ENCODE data around the gene LMF2.

Gene LMF2

DNA sequence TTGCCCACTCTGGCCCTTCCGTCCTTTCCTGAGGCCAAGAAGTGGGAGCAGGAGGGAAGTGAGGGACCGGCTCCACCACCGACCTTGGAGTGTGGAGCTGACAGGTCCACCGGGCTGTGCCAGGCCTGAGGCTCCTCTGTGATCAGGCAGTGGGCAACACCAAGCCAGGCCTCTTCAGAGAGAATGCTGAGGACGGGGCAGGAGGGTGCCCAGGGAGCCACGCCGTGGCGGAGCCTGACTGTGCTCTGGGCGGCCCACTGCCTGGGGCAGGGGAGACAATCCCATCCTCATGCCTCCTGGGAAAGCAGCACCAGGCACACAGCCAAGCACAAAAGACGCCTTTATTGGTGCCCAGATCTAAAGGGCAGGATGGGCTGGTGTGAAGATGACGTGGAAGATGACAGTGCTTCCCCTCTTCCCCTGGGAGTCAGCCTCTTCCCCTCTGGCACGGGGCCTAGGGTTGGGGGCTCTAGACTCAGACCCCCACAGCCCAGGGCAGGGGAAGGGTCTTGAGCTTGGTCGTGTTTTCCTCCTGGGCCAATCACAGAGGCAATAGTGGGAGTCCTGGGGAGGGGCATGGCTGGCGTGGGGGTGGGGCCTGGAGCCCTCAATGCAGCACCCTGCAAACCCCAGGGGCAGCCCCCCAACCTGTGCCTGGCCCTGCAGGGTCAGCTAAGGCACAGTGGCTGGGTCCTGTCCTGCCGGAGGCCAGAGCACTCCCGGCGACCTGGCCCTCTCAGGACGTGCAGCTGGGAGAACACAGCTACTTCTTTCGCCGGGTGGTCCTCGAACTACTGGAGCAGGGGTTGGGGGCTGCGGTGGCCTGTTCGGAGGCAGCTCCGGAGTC, 4.7 kb downstream of the LMF2 start:
- no peak for DNase-seq (ENCODE audit: low read depth)

DNA sequence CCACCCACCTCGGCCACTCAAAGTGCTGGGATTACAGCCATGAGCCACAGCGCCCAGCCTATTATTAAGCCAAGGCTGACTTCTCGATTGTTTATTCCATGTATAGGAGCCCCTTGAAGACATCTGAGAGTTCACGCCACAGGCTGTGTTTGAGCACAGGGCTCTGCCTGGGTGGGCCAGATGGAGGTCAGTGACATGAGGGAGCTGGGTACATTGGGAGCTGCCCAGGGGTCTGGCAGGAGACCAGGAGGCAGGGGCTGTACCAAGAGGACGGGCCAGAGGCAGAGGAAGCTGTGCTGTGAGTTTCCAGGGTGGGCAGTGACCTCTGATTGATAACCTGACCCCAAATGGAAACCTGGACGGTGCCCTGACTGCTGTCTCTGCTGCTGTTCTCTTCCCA, 5.4 kb downstream of the LMF2 start:
- DNase-seq (ENCODE audit: low read depth), result no peak

DNA sequence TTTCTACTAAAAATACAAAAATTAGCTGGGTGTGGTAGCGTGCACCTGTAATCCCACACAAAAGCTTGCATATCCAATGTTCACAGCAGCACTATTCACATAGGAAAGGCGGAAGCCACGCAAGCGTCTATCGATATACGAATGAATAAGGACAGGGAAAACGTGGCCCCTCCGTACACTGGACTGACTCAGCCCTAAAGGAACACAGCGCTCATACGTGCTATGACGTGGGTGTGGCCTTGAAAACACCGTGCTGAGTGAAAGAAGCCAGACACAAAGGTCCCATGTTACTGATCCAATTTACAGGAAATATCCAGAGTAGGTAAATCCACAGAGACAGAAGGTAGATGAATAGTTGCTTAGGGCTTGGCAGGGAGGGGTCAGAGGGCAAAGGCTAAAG, 7.0 kb downstream of the LMF2 start:
- DNase-seq (ENCODE audit: low read depth), result no peak

DNA sequence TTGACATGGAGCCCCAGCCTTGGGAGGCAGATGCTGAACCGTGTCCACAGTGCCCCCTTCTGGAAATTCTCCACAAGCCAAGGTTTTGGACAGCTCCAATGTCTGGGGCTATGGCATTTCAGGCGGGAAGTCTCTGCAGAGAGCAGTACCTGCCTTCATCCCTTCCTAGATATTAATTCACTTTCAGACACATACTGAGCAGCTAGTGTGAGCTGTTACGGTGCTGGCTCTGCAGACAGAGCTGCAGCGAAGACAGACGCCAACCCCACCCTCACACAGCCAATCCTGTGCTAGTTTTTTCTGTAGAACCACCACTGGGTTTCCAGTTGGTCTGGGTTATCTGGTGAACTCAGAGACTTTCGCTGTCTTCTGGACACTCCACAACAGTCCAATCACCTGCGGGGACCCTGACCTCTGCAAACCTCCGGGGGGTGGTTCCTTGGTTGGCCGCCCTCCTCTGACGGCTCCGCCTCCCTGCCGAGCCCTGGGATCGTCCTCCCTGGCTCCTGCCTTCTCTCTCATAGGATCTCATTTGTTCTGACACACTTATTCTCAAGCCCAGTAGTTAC, 9.1 kb downstream of the LMF2 start:
- peak; percentile 29 for DNase-seq (ENCODE audit: low read depth)

DNA sequence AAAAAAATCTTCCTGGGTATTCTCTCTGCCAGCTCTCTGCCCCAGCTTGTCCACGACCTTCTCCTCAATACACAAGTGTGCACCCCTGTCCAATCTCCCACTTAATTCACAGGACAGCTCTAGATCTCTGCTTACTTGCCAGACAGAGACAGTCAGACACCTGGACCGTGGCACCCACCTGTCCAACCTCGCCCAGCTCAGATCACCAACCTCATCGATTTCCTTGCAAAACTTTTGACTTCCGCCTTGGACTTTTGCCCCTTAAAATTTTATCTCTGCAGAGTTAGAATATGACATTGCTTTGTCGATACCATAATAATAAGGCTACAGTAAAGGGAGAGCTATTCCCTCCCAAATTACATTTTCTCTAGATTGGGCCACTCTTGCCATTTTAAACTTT, 10.4 kb downstream of the LMF2 start:
- DNase-seq (ENCODE audit: low read depth), result no peak

DNA sequence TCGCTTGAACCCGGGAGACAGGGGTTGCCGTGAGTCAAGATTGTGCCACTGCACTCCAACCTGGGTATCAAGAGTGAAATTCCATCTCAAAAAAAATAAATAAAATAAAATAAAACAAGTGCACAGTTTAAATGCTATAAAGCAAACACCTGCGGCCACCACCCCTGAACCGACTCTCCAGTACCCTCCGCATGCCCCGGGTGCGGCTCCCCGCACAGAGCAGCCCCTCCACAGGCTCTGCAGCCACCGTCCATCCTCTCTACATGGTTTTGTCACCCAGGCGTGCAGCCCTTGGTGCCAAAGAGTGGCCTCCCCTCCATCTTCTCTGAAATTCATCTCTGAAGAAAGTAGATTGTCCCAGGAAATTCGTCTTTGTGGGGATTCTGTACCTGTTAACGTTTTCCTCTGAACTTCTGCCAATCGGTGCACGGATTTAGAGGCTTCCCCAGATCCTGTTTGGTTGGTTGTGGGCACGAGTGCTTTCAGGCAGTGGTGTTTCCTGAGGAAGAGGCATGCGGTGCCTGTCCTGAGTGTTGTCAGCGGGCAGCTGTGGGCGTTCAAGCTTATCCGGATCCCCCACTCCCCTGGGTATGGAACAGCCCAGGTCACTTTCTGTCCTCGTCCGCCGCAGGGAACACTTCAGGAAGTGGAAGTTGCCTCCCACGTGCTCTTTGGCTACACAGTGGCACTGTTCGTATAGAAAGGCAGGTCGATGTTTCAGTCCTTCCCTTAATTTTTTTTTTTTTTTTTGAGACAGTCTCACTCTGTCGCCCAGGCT, 16.8 kb downstream of the LMF2 start:
- DNase-seq (ENCODE audit: low read depth), result no peak

DNA sequence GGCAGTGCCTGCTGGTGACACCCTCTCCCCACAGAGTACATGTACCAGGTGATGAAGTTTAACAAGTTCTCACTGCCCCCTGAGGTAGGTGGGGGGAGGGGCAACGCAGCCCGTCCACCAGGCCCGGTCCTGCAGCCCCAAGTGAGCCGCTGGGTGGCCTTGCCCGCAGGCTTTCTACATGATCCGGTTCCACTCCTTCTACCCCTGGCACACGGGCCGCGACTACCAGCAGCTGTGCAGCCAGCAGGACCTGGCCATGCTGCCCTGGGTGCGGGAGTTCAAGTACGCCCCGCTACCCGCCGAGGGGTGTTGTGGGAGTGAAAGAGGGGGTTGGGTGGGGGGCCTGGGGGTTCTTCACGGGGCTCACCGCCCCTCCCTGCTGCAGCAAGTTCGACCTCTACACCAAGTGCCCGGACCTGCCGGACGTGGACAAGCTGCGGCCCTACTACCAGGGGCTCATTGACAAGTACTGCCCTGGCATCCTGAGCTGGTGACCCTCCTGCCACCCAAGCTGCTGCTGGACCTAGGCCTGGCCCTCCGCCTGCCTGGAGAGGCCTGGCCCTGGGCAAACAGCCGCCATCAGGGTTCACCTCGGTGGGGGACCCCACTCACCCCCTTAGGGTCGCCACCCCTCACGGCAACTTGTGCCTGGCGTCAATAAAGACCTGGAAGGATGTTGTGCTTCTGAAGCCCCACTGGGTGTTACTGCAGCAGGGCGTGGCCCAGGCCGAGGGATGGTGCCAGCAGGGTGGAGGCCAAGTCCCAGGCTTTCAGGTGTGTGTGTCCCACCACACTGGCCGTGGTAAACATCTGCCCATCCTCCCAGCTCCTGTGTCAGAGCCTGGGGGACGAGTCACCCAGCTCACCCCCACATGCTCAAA, 17.9 kb downstream of the LMF2 start:
- DNase-seq (ENCODE audit: low read depth), result no peak

DNA sequence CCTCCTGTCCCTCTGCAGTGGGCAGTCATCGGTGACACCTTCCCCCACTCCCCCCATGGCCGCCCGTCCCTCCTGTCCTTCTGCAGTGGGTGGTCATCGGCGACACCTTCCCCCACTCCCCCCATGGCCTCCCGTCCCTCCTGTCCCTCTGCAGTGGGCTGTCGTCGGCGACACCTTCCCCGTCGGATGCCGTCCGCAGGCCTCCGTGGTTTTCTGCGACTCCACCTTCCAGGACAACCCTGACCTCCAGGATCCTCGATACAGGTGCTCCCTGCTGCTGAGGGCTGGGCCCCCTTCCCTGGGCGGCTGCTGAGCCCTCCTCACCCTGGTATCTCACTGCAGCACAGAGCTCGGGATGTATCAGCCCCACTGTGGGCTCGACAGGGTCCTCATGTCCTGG, 18.6 kb downstream of the LMF2 start:
- DNase-seq (ENCODE audit: low read depth), result no peak

DNA sequence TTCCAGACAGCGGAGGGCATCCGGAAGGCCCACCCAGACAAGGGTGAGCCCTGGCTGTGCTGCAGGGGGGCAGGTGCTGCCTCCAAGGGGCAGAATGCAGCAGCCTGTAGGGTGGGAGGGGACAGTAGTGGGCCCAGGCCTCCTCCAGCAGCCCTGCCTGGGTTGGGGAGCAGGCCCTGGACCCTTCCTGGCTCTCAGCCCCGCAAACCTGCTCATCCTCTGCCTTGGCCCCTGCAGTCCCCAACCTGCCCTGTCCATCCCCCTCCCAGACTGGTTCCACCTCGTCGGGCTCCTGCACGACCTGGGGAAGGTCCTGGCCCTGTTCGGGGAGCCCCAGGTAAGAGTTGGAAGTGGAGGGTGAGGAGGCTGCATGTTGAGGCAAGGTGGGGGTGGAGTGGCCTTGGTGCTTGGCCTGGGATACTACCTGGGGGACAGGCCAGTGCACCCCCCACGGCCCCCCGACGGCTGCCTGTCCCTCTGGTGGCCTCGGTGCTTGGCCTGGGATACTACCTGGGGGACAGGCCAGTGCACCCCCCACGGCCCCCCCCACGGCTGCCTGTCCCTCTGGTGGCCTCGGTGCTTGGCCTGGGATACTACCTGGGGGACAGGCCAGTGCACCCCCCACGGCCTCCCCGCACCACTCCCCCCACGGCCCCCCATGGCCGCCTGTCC, 19.4 kb downstream of the LMF2 start:
- DNase-seq (ENCODE audit: low read depth), result no peak

DNA sequence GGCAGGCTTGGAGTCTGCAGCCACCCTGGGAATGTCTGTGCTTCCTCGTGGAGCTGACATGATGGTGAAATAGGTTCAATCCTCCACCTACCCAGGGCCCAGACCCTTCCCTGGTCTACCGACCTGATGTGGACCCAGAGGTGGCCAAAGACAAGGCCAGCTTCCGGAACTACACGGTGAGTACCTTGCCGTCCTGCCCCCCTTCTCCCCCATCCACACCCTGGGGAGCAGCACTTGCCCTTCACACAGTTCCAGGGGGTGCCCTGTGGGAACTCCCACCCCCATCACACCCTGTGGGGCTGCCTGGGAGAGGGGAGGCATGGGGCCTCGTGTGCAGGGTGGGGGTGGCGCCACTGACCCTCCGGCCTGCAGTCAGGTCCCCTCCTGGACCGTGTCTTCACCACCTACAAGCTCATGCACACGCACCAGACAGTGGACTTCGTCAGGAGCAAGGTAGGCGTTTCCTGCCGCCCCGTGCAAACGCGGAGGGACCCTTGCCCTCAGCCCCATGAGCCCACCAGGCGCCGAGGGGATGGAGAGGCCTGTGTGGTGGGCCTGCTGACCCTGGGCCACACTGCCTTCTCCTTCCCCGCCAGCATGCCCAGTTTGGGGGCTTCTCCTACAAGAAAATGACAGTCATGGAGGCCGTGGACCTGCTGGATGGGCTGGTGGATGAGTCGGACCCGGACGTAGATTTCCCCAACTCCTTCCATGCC, 20.1 kb downstream of the LMF2 start:
- DNase-seq (ENCODE audit: low read depth), result no peak

DNA sequence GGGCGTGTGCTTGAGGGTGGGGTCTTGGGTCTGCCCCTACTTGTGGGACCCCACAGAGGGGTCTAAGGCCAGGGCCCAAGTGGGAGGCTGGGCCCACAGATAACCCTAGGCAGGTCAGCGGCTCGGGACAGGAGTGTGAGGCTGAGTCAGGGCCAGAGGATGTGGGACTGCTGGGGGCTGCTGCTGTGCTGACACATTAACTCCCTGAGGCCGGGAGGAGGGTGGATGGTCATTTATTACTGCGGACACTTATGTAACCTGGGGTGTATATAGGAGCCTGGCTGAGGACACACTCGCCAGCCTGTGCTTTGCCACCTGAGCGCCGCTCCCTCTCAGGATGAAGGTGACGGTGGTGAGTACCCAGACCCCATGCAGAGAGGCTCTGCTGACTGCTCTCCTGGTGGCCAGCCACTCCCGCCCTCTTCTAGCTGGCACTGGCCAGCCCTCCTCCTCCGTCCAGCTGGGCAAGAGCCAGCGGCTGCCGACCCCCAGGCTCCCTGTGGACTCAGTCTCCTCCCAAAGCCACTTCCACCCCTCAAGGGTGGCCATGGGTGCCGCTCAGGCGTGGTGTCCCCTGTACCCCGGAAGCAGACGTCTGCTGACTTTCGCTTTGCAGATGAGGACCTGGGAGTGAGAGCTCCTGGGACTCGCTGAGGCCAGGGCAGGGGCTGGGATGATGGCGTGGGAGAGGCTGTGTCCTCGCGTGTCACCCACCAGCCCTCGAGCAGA, 20.8 kb downstream of the LMF2 start, which contains the start of gene MIOX:
Gene MIOX (plus strand): TSS at position 299 of the 729 bp plus-strand sequence. CDS start 39 bp downstream, at position 338.
- DNase-seq (ENCODE audit: low read depth), result no peak

DNA sequence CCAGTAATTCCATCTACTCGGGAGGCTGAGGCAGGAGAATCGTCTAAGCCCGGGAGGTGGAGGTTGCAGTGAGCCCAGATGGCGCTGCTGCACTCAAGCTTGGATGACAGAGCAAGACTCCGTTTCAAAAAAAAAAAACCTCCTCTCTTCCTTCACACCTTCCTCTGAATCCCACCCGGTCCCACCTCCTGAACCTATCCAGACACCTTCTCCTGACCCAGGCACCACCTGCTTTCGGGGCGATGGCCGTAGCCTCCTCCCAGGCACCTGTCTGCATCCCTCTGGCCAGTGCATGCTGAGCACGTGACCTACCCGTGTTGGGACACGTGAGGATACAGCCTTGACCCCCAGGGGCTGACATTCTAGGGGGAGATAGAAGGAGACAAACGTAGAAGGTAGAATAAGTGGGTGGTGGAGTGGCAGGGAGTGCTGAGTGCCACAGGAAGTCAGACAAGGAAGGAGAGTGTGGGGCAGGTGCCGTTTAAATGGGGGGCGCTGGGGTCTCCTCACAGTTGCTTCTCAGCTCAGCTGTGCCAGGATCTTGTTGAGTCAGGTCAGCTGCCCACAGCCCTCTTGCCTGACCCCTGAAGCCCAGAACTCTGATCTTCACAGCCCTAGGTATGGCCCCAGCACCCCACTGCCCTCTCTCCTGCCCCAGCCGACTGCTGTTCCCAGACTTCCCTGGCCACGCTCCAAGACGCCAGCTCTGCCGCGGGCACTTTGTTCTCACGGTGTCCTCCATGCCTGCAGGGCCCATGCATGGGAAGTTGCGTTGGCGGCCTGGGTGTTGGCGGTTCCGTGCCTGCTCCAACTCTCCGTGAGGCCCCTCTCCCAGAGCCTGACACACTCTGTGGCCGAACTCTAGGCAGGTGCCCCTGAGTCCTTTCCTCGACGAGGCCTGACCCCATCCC, 22.0 kb downstream of the LMF2 start:
- DNase-seq (ENCODE audit: low read depth), result no peak

DNA sequence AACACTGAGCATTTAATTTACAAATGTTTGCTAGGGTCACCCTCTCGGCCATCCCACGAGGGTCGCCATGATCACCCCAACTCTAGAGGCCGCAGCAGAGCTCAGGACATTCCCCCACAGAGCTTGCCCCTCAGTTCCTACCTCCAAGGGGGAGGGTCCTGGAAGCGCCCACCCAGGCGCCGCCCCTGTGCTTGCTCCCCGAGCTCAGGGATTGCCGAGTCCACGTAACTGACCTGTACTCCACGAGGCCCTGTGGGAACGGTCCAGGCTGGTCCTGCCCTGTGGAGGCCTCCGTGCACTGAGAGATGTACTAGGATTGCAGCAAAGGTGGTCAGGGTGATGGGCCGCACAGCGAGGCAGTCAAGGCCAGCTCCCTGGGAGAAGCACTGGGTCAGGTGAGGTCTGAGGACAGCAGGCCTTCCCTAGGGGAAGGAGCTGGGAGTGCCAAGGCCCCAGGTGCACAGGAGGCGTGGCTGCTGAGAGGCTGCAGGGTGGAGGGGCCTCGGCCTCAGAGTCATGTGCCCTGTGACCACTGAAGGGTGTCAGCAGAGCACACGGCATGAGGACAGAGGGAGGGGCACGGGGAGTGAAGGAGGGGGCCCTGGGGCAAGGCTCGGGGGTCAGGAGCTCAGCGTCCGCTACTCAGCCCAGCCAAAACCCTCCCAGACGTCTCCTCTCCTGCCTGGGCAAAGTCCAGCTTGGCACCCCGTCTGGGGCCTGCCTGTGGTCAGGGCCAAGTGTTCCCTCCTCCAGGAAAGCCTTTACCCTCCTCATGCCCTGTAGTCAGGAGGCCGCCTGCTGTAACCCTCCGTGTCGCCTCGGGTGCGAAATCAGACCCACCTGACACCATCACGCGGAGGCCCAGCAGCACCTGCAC, 23.3 kb downstream of the LMF2 start:
- DNase-seq (ENCODE audit: low read depth), result no peak

DNA sequence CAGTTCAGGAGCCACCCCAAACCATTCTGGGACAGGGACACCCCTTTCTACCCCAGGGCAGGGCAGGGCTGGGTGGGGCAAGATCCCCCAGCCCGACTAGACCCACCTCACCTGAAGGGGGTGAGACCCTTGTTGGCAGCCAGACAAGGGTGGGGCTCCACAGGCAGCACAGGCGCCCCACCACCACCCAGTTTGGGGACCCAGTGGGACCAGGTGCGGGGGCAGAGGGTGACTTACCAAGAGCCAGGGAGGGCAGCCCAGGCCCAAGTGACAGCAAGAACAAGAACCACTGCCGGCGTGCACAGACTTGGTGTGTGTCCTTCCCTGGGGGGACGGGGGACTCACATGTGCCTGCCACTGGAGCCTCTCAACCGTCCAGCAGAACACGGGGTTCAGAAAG, 23.9 kb downstream of the LMF2 start:
- no peak for DNase-seq (ENCODE audit: low read depth)

DNA sequence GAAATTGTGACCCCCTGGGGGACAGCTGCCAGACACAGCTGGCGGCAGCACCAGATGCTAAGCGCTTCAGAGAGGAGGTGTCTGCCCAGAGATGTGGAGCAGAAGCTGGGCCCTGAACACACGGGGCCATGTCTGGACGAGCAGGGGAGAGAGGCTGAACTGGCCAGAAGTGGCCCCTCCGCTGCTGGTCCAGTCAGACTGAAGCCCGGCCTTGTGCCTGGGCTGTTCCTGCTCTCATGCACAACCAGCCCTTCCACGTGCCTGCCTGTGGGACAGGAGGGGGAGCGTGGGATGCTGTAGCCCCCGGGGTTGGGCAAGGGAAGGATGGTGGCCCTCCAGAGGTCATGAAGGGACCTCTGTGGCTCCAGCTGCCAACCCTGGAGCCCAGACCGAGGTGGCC, 24.4 kb downstream of the LMF2 start:
- no peak for DNase-seq (ENCODE audit: low read depth)

DNA sequence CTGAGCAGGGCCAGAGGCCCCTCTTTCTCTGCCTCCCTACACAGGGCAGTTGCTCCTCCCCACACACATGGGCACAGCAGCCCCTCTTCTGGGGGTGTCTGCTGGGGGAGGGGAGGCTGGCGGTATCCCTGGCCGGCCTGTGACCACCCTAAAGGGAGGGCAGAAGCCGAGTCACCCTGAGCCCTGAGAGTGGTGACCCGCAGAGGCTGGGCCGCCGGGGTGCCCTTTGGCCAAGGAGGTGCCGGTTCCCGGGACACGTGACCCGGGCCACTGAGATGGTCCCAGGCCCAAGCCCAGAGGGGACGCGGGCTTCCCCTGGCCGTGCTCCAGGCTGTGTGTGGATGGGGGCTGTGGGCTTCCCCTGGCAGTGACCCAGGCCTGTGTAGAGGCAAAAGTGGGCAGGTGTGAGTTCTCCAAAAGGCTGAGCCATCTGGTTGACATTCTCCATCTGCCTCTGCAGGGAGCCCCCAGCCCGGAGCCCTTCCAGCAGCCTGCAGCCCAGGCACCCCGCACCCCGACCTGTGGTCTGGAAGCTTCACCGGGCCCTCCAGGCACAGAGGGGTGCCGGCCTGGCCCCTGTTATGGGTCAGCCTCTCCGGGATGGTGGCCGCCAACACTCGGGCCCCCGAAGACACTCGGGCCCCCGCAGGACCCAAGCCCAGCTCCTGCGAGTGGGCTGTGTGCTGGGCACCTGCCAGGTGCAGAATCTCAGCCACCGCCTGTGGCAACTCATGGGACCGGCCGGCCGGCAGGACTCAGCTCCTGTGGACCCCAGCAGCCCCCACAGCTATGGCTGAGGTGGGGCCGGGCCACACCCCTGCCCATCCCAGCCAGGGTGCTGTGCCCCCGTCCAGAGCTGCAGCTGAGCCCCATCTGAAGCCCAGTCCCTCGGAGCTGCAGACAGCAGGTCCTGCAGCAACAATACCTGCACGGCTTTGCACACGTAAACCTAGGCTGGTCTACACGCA, 25.1 kb downstream of the LMF2 start:
- no peak for DNase-seq (ENCODE audit: low read depth)
